WTC11 (cell line): ENCODE data around the gene NAGLU.

Experiments
- RELA ChIP-seq: sonication (generic); formaldehyde crosslinking; IDR thresholded peaks from 2 replicates; pipeline ENCODE4 v1.8.1; 2022; ENCODE audit warnings: missing genetic modification reagents, mild to moderate bottlenecking, borderline replicate concordance
- TEAD1 ChIP-seq: sonication (generic); formaldehyde crosslinking; IDR thresholded peaks from 2 replicates; pipeline ENCODE4 v1.8.0; 2022; ENCODE audit warnings: mild to moderate bottlenecking, missing genetic modification reagents
- TF ChIP-seq, protein P1 (sequence below): fragments of 200-600 bp; IDR thresholded peaks from 2 replicates; pipeline ENCODE4 v1.8.0; 2022; ENCODE audit warnings: antibody characterized with exemption
- TF ChIP-seq, protein P2 (sequence below): sonication (generic); formaldehyde crosslinking; conservative IDR thresholded peaks from 2 replicates; pipeline ENCODE4 v1.8.1; 2022; ENCODE audit warnings: mild to moderate bottlenecking, missing genetic modification reagents

DNA sequence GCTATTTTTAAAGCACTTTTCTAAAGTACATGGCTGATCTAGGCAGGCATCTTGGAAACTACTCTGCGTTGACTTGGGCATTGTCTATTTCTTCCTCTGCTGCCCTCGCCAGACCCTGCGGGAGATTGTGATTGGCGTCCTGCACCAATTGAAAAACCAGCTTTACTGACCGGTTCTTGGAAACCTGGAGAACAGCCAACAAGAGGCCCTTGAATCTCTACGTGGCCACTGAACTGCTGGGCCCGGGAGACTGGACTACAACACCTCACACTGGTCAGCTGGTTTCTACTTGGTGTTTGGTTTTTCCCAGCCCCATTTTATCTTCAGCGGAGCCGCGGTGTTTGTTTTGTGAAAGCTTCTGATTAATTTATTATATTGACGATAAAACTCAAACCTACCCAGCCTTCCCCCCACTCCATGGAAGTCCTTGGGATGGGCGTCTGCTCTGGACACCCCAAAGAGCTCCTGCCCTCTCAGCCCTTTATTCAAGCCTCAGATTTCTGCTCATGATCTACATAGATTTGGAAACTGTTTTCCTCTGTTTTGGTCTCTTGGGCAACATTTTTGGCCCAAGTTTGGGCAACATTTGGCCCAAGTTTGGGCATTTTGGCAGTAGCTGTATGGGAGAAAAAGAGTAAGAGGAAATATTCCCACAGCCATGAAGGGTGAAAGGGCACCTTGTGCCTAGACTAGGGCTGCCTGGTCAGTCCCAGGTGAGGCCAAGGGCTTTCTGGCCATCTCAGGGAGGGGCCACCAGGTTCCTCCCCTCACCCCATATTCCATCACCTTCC lies 35.6 kb downstream of the NAGLU start:
- TF ChIP-seq TEAD1 (CRISPR knock-in tag) = no peak
- TF ChIP-seq, protein P1, sequence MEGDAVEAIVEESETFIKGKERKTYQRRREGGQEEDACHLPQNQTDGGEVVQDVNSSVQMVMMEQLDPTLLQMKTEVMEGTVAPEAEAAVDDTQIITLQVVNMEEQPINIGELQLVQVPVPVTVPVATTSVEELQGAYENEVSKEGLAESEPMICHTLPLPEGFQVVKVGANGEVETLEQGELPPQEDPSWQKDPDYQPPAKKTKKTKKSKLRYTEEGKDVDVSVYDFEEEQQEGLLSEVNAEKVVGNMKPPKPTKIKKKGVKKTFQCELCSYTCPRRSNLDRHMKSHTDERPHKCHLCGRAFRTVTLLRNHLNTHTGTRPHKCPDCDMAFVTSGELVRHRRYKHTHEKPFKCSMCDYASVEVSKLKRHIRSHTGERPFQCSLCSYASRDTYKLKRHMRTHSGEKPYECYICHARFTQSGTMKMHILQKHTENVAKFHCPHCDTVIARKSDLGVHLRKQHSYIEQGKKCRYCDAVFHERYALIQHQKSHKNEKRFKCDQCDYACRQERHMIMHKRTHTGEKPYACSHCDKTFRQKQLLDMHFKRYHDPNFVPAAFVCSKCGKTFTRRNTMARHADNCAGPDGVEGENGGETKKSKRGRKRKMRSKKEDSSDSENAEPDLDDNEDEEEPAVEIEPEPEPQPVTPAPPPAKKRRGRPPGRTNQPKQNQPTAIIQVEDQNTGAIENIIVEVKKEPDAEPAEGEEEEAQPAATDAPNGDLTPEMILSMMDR = no peak
- TF ChIP-seq RELA (CRISPR knock-in tag) = no peak
- TF ChIP-seq, protein P2, sequence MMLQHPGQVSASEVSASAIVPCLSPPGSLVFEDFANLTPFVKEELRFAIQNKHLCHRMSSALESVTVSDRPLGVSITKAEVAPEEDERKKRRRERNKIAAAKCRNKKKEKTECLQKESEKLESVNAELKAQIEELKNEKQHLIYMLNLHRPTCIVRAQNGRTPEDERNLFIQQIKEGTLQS (CRISPR knock-in tag) = no peak
